GM18909 (cell line): ENCODE measurements around the gene TMEM53.
"Not testable (repeated sequence)": the region's sequence is repeated elsewhere in the genome, so short reads cannot be mapped to it uniquely, and the experiment has no call there.

Experiments used
- ATAC-seq: cut with Tn5 transposase; IDR thresholded peaks from one replicate; pipeline ENCODE4 v1.9.1; 2021; ENCODE audit warnings: mild to moderate bottlenecking; ENCODE audit not compliant: unreplicated experiment, poor library complexity

Gene TMEM53

GRCh38 chr1:44699375-44699774, 25.1 kb upstream of the TMEM53 start:
- not testable (repeated sequence) for ATAC-seq

- ATAC-seq: no peak
Observed at GRCh38 chr1:44698138-44698537, 23.9 kb upstream of the TMEM53 start.

- ATAC-seq: no peak
Observed at GRCh38 chr1:44696789-44697345, 22.6 kb upstream of the TMEM53 start.

- no peak for ATAC-seq
Observed at GRCh38 chr1:44696101-44696500, 21.8 kb upstream of the TMEM53 start.

- no peak for ATAC-seq
Observed at GRCh38 chr1:44695671-44696070, 21.4 kb upstream of the TMEM53 start.

GRCh38 chr1:44694863-44695478, 20.7 kb upstream of the TMEM53 start:
- peak; percentile 57 for ATAC-seq

- no peak for ATAC-seq
Observed at GRCh38 chr1:44693900-44694299, 19.6 kb upstream of the TMEM53 start.

GRCh38 chr1:44693159-44693558, 18.9 kb upstream of the TMEM53 start:
- ATAC-seq: no peak

- ATAC-seq: no peak
Observed at GRCh38 chr1:44689447-44689765, 15.1 kb upstream of the TMEM53 start.

GRCh38 chr1:44688760-44689446, 14.6 kb upstream of the TMEM53 start:
- ATAC-seq: no peak

- no peak for ATAC-seq
Observed at GRCh38 chr1:44685881-44686280, 11.6 kb upstream of the TMEM53 start.

- ATAC-seq: no peak
Observed at GRCh38 chr1:44685218-44685617, 10.9 kb upstream of the TMEM53 start.

- ATAC-seq: peak; percentile 70
Observed at GRCh38 chr1:44684525-44684924, 10.2 kb upstream of the TMEM53 start.

- no peak for ATAC-seq
Observed at GRCh38 chr1:44682883-44683265, 8.6 kb upstream of the TMEM53 start.

- ATAC-seq: no peak
Observed at GRCh38 chr1:44681905-44682882, 7.9 kb upstream of the TMEM53 start.

- no peak for ATAC-seq
Observed at GRCh38 chr1:44679468-44679867, 5.2 kb upstream of the TMEM53 start.

GRCh38 chr1:44678626-44679025, 4.3 kb upstream of the TMEM53 start:
- ATAC-seq: no peak

GRCh38 chr1:44678120-44678519, 3.8 kb upstream of the TMEM53 start:
- ATAC-seq: no peak

GRCh38 chr1:44677201-44677766, 3.0 kb upstream of the TMEM53 start:
- no peak for ATAC-seq

GRCh38 chr1:44676484-44677200, 2.4 kb upstream of the TMEM53 start:
- ATAC-seq: no peak
